ENCODE measurements around the gene CEBPA. TPM values are rescaled to one million over a fixed set of nuclear protein-coding genes. Genes with fewer than 3 reads are reported as not detected.

The CEBPA gene
- total and polyA plus RNA-seq, 2 experiments from 2014 or later, result 0.50 to 2.6 TPM

GRCh38 chr19:33347300-33347699 is 45.0 kb upstream of the CEBPA start:
- Mint-ChIP-seq H3K27me3 (ENCODE audit: insufficient read depth, low read depth, poor library complexity) (peaks cover 3% of the 10 kb centered on the region), H3K4me1 (peaks cover 5% of the 10 kb centered on the region), H3K36me3 (ENCODE audit: low read depth) (no peaks in the 10 kb centered on the region), H3K4me3 (no peak overlapping the region), H3K9me3 (no peaks in the 10 kb centered on the region), H3K27ac (no peak overlapping the region)
- H2AFZ ChIP-seq, result no peak overlapping the region
- H3K27me3 ChIP-seq (ENCODE audit: insufficient read depth), result no peaks in the 10 kb centered on the region
- no peak overlapping the region for H3K27ac ChIP-seq (ENCODE audit: low read depth)
- H3K9me2 ChIP-seq (ENCODE audit: insufficient read depth), result no peaks in the 10 kb centered on the region
- ATAC-seq (no peak), DNase-seq (ENCODE audit: low spot score) (no peak)
- no peaks in the 10 kb centered on the region for H4K20me1 ChIP-seq (replicated peaks; ENCODE audit: insufficient read depth)
- H3K79me2 ChIP-seq (replicated peaks; ENCODE audit: insufficient read depth), result no peaks in the 10 kb centered on the region
- H3F3A ChIP-seq (replicated peaks; ENCODE audit: low read depth), result no peaks in the 10 kb centered on the region
- TF ChIP-seq ETS1 (IDR thresholded peaks at IDR 0.05) (no peak), NANOG (IDR thresholded peaks at IDR 0.05; ENCODE audit: borderline replicate concordance) (no peak), ZNF114 (CRISPR knock-in tag; IDR thresholded peaks at IDR 0.05) (no peak), ZNF462 (CRISPR knock-in tag; IDR thresholded peaks at IDR 0.05) (no peak), JUNB (IDR thresholded peaks at IDR 0.05; ENCODE audit: unreplicated experiment) (no peak), ZNF331 (CRISPR knock-in tag; IDR thresholded peaks at IDR 0.05; ENCODE audit: low read depth) (no peak), STAT1 (IDR thresholded peaks at IDR 0.05; ENCODE audit: unreplicated experiment) (no peak), EZH2 (IDR thresholded peaks at IDR 0.05; ENCODE audit: low read depth, unreplicated experiment) (no peak), CTCF (conservative IDR thresholded peaks at IDR 0.05; ENCODE audit: low read depth in 2 of 2) (no peak), CREB1 (CRISPR knock-in tag; IDR thresholded peaks at IDR 0.05; ENCODE audit: low read depth) (no peak), EZH2phosphoT487 (IDR thresholded peaks at IDR 0.05; ENCODE audit: unreplicated experiment) (no peak), POLR2AphosphoS5 (IDR thresholded peaks at IDR 0.05; ENCODE audit: low read depth) (no peak), REST (IDR thresholded peaks at IDR 0.05; ENCODE audit: unreplicated experiment) (no peak)
- no peaks in the 10 kb centered on the region for H3K36me3 ChIP-seq (ENCODE audit: insufficient read depth)
- H3K4me2 ChIP-seq, result no peak overlapping the region
- H3K4me1 ChIP-seq (ENCODE audit: insufficient read depth), result no peaks in the 10 kb centered on the region
- H3K4me3 ChIP-seq, result no peak overlapping the region

Measured in GM23338 (cell line).